GM12865 (cell line): ENCODE measurements around the gene SORCS2.

ENCODE experiments used
- DNase-seq: peaks from one replicate; pipeline ENCODE4 v3.0.0; 2010; ENCODE audit warnings: low read depth
- H3K4me3 ChIP-seq: 2 replicates; pipeline ENCODE4 v1.5.1; 2011; ENCODE audit warnings: mild to moderate bottlenecking, low read depth, low read length, control low read depth
- TF ChIP-seq, protein P1 (sequence below): IDR thresholded peaks from 2 replicates; pipeline ENCODE4 v1.5.1; 2011; ENCODE audit warnings: low read length, control low read depth, low read depth, inconsistent platforms; ENCODE audit not compliant: insufficient read depth; ENCODE audit errors: missing control alignments

Gene SORCS2

DNA sequence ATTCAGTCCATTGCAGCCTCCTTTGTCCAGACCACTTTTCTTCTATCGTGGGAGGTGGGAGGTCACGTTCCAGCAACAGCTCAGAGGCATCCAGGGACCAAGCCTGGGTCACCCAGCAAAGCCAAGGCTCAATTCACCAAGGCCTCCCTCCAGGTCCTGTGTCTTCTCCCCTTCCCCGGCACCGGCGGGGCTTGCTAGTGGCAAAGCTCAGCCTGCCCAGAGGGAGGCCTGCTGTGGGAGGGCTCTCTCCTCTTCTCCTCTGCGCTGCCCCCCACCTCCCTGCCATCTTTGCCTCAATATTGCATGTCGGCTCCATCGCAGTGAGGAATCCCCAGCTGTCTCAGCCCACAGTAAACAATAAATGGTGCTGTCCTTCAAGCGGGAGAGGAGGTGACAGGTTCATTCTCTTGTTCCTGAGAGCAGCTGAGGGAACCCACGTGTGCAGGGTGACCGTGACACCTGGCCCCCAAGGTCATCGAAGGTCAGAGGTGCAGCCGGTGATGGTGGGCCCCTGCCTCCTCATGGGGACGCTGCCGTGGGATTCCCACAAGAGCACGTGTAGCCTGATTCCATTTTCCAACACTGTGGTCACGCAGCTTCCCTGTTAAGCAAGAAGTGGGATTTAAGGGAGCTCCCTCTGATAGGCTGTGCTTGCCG is 353.9 kb downstream of the SORCS2 start:
- no peak for DNase-seq
- TF ChIP-seq, protein P1, sequence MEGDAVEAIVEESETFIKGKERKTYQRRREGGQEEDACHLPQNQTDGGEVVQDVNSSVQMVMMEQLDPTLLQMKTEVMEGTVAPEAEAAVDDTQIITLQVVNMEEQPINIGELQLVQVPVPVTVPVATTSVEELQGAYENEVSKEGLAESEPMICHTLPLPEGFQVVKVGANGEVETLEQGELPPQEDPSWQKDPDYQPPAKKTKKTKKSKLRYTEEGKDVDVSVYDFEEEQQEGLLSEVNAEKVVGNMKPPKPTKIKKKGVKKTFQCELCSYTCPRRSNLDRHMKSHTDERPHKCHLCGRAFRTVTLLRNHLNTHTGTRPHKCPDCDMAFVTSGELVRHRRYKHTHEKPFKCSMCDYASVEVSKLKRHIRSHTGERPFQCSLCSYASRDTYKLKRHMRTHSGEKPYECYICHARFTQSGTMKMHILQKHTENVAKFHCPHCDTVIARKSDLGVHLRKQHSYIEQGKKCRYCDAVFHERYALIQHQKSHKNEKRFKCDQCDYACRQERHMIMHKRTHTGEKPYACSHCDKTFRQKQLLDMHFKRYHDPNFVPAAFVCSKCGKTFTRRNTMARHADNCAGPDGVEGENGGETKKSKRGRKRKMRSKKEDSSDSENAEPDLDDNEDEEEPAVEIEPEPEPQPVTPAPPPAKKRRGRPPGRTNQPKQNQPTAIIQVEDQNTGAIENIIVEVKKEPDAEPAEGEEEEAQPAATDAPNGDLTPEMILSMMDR = no peak
- no peak overlapping the region for H3K4me3 ChIP-seq

DNA sequence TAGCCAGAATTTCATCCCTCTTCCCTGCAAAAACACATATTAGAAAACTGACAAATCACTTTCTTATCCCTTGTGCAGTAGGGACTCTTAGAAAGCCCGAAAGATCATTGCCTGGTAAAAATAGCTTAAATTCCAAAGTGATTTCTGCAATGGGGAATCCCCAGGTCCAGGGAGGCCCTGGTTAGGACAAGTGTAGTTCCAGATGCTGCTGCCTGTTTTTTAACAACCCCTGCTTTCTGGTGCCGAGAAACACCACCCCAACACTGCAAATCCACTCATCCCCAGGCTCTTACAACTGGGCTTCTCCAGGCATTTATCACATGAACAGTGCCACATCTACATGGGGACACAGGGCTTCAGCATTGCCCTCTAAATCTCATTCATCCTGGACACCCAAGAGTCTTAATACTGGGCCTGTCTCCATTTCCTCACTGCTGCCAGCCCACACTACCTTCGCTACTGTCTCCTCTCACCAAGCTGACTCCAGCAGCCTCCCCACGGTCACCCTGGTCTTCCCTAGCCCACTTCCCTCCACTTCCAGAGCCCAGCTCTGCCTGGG is 354.6 kb downstream of the SORCS2 start:
- DNase-seq = no peak
- H3K4me3 ChIP-seq = no peak overlapping the region
- TF ChIP-seq, protein P1 = no peak

DNA sequence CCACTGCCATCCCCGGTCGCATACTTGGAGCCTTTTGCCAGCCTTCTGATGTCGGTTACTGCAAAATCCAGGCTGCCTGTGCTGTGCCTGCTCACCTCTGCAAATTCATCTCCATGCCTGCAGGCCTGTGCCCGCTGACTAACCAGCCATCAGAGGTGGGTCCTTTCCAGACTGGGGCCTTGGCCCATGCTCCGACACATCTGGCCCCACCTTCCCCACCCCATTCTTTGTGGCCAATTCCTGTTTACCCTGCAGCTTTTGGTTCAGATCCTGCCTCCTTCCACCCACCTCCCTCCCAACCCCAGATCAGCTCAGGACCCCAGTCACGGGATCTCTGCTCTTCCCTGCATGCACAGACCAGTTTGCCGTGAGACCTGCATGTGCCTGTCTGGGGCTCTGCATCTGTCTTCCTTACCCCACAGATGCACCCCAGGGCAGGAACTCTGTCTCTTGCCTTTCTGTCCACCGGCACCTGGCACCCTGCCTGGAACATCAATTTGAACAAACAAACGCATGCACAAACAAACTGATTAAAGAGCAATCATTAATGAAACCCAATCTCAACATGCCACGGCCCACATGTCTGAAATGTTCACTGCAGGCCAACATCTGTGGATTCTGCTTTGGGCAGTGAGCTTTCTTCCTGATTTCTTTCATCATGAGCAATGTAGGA is 355.2 kb downstream of the SORCS2 start:
- no peak for DNase-seq
- TF ChIP-seq, protein P1 = no peak
- no peak overlapping the region for H3K4me3 ChIP-seq

DNA sequence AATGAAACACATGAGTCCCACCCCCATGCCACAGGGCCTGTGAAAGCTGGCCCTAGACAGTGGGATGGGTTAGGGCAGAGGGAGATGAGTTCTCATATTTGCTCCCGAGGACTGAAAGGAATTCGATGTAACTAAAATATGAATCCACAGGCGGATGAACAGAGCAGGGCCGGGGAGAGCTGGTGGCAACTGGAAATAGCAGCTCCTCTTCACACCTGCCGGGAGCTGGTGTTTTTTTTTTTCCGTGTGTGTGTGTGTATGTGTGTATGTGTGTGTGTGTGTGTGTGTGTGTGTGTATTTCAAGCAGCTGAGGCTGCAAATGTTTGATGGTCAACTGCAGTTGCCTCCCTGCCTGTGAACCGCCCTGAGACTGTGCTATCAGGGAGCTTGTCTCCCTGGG is 357.5 kb downstream of the SORCS2 start:
- no peak for DNase-seq
- TF ChIP-seq, protein P1 = no peak
- no peak overlapping the region for H3K4me3 ChIP-seq

DNA sequence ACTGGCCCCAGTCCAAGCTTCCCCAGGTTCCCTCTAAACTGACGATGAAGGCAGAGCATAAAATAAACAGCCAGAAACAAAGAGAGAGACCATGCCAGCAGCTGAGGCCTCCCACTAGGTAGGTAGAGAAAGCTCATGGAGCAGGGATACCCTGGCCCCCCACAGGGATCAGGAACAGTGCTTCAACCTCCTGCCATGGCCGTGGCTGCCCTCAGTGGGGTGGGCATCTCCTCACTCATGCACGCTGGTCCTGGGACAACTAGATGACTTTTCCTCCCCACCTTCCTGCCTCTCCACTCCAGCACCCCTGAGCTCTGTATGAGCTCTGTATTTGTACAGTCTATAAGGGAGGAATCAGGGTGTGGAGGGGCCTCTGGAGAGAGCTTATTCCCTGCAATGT is 360.1 kb downstream of the SORCS2 start:
- TF ChIP-seq, protein P1 = no peak
- no peak for DNase-seq
- H3K4me3 ChIP-seq = no peak overlapping the region

DNA sequence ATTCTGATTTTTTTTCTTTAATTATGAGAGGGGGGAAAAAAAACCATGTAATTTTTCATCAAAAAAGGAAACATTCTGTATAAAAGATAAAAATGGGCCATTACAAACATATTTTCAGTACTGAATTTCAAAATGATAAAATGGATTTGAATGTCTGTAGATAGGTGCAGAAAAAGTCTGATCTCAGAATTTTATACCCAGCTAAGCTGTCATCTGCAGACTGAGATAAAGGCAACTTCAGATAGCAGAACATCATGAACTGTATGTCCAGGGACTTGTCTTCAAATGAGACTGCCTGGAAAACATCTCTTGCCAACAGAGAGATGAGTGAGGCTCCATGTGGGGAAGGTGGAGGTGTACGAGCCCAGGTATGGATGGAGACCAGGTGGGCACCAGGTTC is 360.9 kb downstream of the SORCS2 start:
- TF ChIP-seq, protein P1 = no peak
- H3K4me3 ChIP-seq = no peak overlapping the region
- no peak for DNase-seq
